HEK293T (cell line): ENCODE data around the gene PRKAG3.

Source experiments
- CTCF ChIA-PET: fragments of 350-600 bp; formaldehyde crosslinking; extraction: SDS; loops from one replicate; lab custom pipeline; 2021; ENCODE audit warnings: antibody characterized with exemption, inconsistent platforms; lab: Yijun Ruan, JAX
- POLR2A ChIA-PET: fragments of 350-600 bp; formaldehyde crosslinking; extraction: SDS; loops from one replicate; lab custom pipeline; 2020; ENCODE audit warnings: antibody characterized with exemption, inconsistent platforms; lab: Yijun Ruan, JAX
- DNase-seq: peaks from one replicate; pipeline ENCODE4 v3.0.0; 2012; ENCODE audit warnings: mixed read lengths; ENCODE audit errors: extremely low spot score
- ARNT ChIP-seq: fragments of 450-650 bp; IDR thresholded peaks from 2 replicates; pipeline ENCODE4 v1.6.1; 2017; ENCODE audit warnings: mild to moderate bottlenecking
- BHLHE40 ChIP-seq: fragments of 450-650 bp; IDR thresholded peaks from 2 replicates; pipeline ENCODE4 v1.6.1; 2016; ENCODE audit warnings: mild to moderate bottlenecking, moderate library complexity, borderline replicate concordance
- CTBP1 ChIP-seq: fragments of 450-650 bp; IDR thresholded peaks from 2 replicates; pipeline ENCODE4 v1.6.1; 2016; ENCODE audit warnings: borderline replicate concordance
- ELF4 ChIP-seq: fragments of 450-650 bp; IDR thresholded peaks from 2 replicates; pipeline ENCODE4 v1.6.1; 2017; ENCODE audit warnings: antibody characterized with exemption
- FOXA1 ChIP-seq: fragments of 450-650 bp; IDR thresholded peaks from 2 replicates; pipeline ENCODE4 v1.6.1; 2016; ENCODE audit warnings: mild to moderate bottlenecking
- FOXK2 ChIP-seq: fragments of 450-650 bp; IDR thresholded peaks from 2 replicates; pipeline ENCODE4 v1.6.1; 2016; ENCODE audit warnings: mild to moderate bottlenecking
- FOXM1 ChIP-seq: fragments of 450-650 bp; IDR thresholded peaks from 2 replicates; pipeline ENCODE4 v1.6.1; 2017; ENCODE audit warnings: mild to moderate bottlenecking, borderline replicate concordance
- HDGF ChIP-seq: fragments of 450-650 bp; IDR thresholded peaks from 2 replicates; pipeline ENCODE4 v1.6.1; 2017; ENCODE audit warnings: antibody characterized with exemption, borderline replicate concordance
- L3MBTL2 ChIP-seq: fragments of 450-650 bp; conservative IDR thresholded peaks from 2 replicates; pipeline ENCODE4 v1.6.1; 2016; ENCODE audit warnings: mild to moderate bottlenecking
- LEF1 ChIP-seq: fragments of 450-650 bp; IDR thresholded peaks from 2 replicates; pipeline ENCODE4 v1.6.1; 2017; ENCODE audit warnings: mild to moderate bottlenecking, borderline replicate concordance
- NFRKB ChIP-seq: fragments of 450-650 bp; IDR thresholded peaks from 2 replicates; pipeline ENCODE4 v1.6.1; 2016; ENCODE audit warnings: mild to moderate bottlenecking, moderate library complexity
- PKNOX1 ChIP-seq: fragments of 450-650 bp; IDR thresholded peaks from 2 replicates; pipeline ENCODE4 v1.6.1; 2016
- SP1 ChIP-seq: fragments of 450-650 bp; IDR thresholded peaks from 2 replicates; pipeline ENCODE4 v1.6.1; 2017
- SUZ12 ChIP-seq: fragments of 450-650 bp; IDR thresholded peaks from 2 replicates; pipeline ENCODE4 v1.6.1; 2016; ENCODE audit warnings: mild to moderate bottlenecking
- TARDBP ChIP-seq: fragments of 450-650 bp; IDR thresholded peaks from 2 replicates; pipeline ENCODE4 v1.6.1; 2016
- ZNF384 ChIP-seq: fragments of 450-650 bp; IDR thresholded peaks from 2 replicates; pipeline ENCODE4 v1.6.1; 2016

PRKAG3 gene

GRCh38 chr2:218873359-218874194, 42.0 kb upstream of the PRKAG3 start:
- TF ChIP-seq FOXM1 (no peak), FOXK2 (no peak), ZNF384 (no peak)

GRCh38 chr2:218872645-218873358, 41.2 kb upstream of the PRKAG3 start:
- TF ChIP-seq ELF4 (no peak), HDGF (no peak), ZNF384 (no peak), L3MBTL2 (no peak), FOXK2 (no peak), SP1 (no peak), FOXA1 (no peak), ARNT (no peak), LEF1 (no peak), FOXM1 (no peak), TARDBP (no peak), PKNOX1 (no peak)
- no peak for DNase-seq
- ChIA-PET POLR2A (no interaction called here), CTCF (interaction anchor here (1.0 kb wide), 1 partner anchor 26 kb away, joined by 4 read pairs; no protein-coding TSS in a partner anchor)

More at GRCh38 chr2:218873359-218874194, 42.0 kb upstream of the PRKAG3 start:
- DNase-seq: no peak
- CTCF ChIA-PET: interaction anchor here (0.5 to 3.8 kb wide), 5 partner anchors 15 to 128 kb away, joined by 3 to 71 read pairs (median 3); no protein-coding TSS in a partner anchor
- POLR2A ChIA-PET: no interaction called here

GRCh38 chr2:218871345-218872302, 40.0 kb upstream of the PRKAG3 start:
- no peak for DNase-seq
- ChIA-PET CTCF (interaction anchor here (1.0 kb wide), 1 partner anchor 27 kb away, joined by 4 read pairs; no protein-coding TSS in a partner anchor), POLR2A (no interaction called here)
- TF ChIP-seq FOXK2 (no peak), NFRKB (no peak), L3MBTL2 (no peak), ARNT (no peak), CTBP1 (no peak), ELF4 (no peak), PKNOX1 (no peak), HDGF (no peak), LEF1 (no peak), TARDBP (no peak)

DNA sequence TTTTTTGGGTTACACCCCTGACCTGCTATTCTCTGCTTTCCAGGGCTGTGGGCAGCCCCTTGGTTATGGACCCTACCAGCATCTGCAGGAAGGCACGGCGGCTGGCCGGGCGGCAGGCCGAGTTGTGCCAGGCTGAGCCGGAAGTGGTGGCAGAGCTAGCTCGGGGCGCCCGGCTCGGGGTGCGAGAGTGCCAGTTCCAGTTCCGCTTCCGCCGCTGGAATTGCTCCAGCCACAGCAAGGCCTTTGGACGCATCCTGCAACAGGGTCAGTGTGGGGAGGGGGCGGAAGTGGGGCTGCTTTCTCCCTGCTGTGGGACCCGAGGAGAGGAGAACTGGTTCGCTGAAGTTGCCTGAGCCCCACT, 39.4 kb upstream of the PRKAG3 start:
- TF ChIP-seq TARDBP (no peak), HDGF (no peak), ELF4 (no peak), NFRKB (no peak), PKNOX1 (no peak), ZNF384 (no peak), SUZ12 (no peak), LEF1 (no peak), ARNT (no peak), CTBP1 (no peak), FOXK2 (no peak), FOXA1 (no peak), BHLHE40 (no peak), L3MBTL2 (no peak), FOXM1 (no peak), SP1 (no peak)
- no peak for DNase-seq
- ChIA-PET POLR2A (no interaction called here), CTCF (no interaction called here)

- no peak for TF ChIP-seq PKNOX1
- TF ChIP-seq HDGF: no peak
- no peak for TF ChIP-seq SP1
- TF ChIP-seq BHLHE40: no peak
- no peak for TF ChIP-seq L3MBTL2
- no peak for TF ChIP-seq ZNF384
- TF ChIP-seq FOXA1: no peak
- TF ChIP-seq FOXM1: no peak
- TF ChIP-seq ELF4: no peak
- no peak for DNase-seq
- ChIA-PET POLR2A (no interaction called here), CTCF (interaction anchor here (1.2 kb wide), 1 partner anchor 23 kb away, joined by 8 read pairs; no protein-coding TSS in a partner anchor)
These were observed 37.5 kb upstream of the PRKAG3 start for GRCh38 chr2:218869064-218869463.
